Stimulated activated naive CD8-positive, alpha-beta T cell treated with anti-CD3 and anti-CD28 coated beads, Interleukin-15, amount 100 ng/mL, for 72 hours (primary cell): ENCODE measurements around the gene LINC01488.

Experiments
- ATAC-seq: fragments of 150-1000 bp; cut with Tn5 transposase; 2 replicates; pipeline ENCODE4 v1.10.0; 2021; ENCODE audit warnings: mild to moderate bottlenecking, moderate library complexity
- DNase-seq, 2 donors: peaks; one replicate each; pipeline ENCODE4 v3.0.0; 2021 to 2022
- H3K27ac Mint-ChIP-seq, 2 donors: one replicate each; pipeline ENCODE4 v1.8.0; 2022; ENCODE audit warnings: mild to moderate bottlenecking in 2 of 2, mixed read lengths in 2 of 2, moderate library complexity in 2 of 2
- H3K27me3 Mint-ChIP-seq: one replicate; pipeline ENCODE4 v1.8.0; 2022; ENCODE audit warnings: mixed read lengths
- H3K4me1 Mint-ChIP-seq: one replicate; pipeline ENCODE4 v1.8.0; 2022; ENCODE audit warnings: mild to moderate bottlenecking, mixed read lengths
- H3K4me3 Mint-ChIP-seq, 2 donors: one replicate each; pipeline ENCODE4 v1.8.0; 2022; ENCODE audit warnings: mild to moderate bottlenecking in 2 of 2, mixed read lengths in 2 of 2, moderate library complexity in 1 of 2
- H3K9me3 Mint-ChIP-seq, 2 donors: one replicate each; pipeline ENCODE4 v1.8.0; 2022; ENCODE audit warnings: mixed read lengths in 2 of 2

LINC01488 gene

DNA sequence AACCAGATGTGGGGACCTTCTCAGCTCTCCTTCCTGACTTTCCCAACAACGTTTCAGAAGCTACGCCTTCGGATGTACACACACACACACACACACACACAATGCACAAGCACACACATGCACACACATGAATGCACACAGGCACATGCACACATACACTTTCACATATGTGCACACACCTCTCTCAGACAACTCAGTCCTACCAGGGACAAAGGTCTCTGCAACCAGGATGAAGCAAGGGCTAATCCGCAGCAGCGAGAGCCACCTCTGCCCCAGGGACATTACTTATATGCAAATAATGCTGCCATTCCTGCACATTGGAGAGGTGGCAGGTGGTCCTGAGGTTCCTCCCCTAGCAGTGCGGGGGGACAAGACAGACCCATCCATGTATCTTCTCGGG lies 27.4 kb upstream of the LINC01488 start:
- Mint-ChIP-seq H3K27me3 (peaks cover 31% of the 10 kb centered on the region), H3K27ac (no peak overlapping the region), H3K9me3 (peaks cover 11 to 19% of the 10 kb centered on the region in 2 donors), H3K4me1 (no peaks in the 10 kb centered on the region), H3K4me3 (no peak overlapping the region)
- no peak for ATAC-seq
- DNase-seq = no peak

GRCh38 chr11:69455969-69456368 lies 25.5 kb upstream of the LINC01488 start:
- Mint-ChIP-seq H3K4me3 (no peak overlapping the region), H3K9me3 (peaks cover 21 to 33% of the 10 kb centered on the region in 2 donors), H3K27me3 (peaks cover 27% of the 10 kb centered on the region), H3K4me1 (no peaks in the 10 kb centered on the region), H3K27ac (no peak overlapping the region)
- ATAC-seq (no peak), DNase-seq (no peak)

DNA sequence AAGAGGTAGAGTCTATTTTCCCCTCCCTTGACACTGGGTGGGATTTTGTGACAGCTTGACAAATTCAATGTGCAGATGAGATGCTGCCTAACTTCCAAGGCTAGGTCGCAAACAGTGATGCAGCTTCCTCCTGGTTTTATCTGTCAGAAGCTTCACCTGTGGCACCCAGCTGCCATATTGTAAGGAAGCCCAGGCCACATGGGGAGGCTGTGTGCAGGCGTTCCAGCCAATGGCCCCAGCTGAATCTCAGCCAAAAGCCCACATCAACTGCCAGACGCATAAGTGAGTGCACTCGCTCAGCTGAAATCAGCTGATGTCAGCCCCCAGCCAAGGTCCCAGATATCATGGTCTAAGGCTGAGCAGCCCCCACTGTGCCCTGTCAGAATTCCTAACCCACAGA lies 24.8 kb upstream of the LINC01488 start:
- no peak for DNase-seq
- H3K4me3 Mint-ChIP-seq = no peak overlapping the region
- peaks cover 26 to 40% of the 10 kb centered on the region in 2 donors for H3K9me3 Mint-ChIP-seq
- no peak for ATAC-seq
- H3K4me1 Mint-ChIP-seq = no peaks in the 10 kb centered on the region
- H3K27me3 Mint-ChIP-seq = peaks cover 26% of the 10 kb centered on the region
- no peak overlapping the region for H3K27ac Mint-ChIP-seq

GRCh38 chr11:69459848-69460539 lies 21.5 kb upstream of the LINC01488 start:
- Mint-ChIP-seq H3K9me3 (peaks cover 26 to 40% of the 10 kb centered on the region in 2 donors), H3K4me3 (no peak overlapping the region), H3K27me3 (peaks cover 47% of the 10 kb centered on the region), H3K27ac (no peak overlapping the region), H3K4me1 (no peaks in the 10 kb centered on the region)
- DNase-seq = no peak
- no peak for ATAC-seq

DNA sequence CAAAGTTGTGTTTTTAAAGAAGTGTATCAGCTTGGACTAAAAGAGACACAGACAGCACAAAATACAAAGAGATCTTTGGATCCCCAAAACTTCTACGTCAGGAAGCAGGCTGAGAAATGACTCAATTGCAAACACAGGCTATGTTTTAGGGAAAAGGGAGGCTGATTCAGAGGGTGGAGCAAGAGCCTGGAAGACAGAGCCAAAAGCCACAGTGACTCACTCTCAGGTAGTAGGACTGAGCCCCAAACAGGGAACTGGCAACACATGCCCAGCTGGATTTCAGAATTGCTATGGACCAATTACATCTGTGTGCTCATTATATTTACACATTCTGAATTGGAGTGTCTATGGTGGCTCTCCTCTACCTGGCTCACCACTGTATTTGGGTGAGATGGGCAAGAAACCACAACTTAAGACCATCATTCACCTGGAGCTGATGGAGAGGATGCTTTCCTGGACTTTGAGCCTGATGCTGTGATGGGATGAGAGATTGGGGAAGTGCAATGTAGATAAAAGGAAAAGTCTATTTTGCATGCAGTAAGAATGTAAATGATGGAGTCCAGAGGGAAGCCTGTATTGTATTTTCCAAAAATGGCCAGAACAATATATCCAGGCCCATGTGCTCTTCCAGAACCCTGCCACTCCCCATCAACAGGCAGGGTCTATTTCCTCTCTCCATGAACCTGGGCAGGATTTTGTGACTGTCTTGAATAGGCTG lies 20.8 kb upstream of the LINC01488 start:
- DNase-seq (no peak), ATAC-seq (no peak)
- H3K9me3 Mint-ChIP-seq = peaks cover 26 to 40% of the 10 kb centered on the region in 2 donors
- H3K27me3 Mint-ChIP-seq = peaks cover 47% of the 10 kb centered on the region
- no peaks in the 10 kb centered on the region for H3K4me1 Mint-ChIP-seq
- no peak overlapping the region for H3K27ac Mint-ChIP-seq
- no peak overlapping the region for H3K4me3 Mint-ChIP-seq

DNA sequence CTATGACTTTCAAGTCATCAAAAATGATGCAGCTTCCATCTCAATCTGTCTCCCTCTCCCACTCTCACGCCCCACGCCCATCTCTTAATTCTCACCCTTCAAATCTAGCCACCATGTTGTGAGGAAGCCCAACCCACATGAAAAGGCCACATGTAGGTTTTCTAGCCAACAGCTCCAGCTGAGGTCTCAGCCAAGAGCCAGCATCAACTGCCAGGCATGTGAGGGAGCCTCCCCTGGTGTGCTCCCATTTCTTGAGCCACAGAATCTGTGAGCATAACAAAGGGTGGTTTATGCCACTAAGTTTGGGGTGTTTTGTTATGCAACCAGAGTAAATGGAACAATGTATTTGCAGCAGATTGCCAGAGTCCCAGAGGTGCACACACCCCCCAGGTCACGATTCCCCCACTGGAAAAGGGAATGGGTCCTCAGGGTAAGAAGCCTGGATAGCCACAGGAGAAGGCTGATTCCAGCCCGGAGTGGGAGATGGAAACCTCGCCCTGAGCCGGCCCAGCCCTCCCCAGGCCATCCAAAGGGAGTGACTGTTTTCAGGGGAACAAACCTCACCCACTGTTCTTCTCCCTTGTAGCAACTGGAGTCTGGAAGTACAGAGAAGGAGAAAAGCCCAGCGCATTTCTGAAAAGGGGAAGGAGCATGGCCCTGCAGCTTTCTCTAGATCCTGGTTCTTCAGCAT lies 20.0 kb upstream of the LINC01488 start:
- no peak overlapping the region for H3K27ac Mint-ChIP-seq
- no peak for ATAC-seq
- H3K27me3 Mint-ChIP-seq = peaks cover 47% of the 10 kb centered on the region
- H3K9me3 Mint-ChIP-seq = peaks cover 26 to 38% of the 10 kb centered on the region in 2 donors
- no peak for DNase-seq
- no peak overlapping the region for H3K4me3 Mint-ChIP-seq
- no peaks in the 10 kb centered on the region for H3K4me1 Mint-ChIP-seq

DNA sequence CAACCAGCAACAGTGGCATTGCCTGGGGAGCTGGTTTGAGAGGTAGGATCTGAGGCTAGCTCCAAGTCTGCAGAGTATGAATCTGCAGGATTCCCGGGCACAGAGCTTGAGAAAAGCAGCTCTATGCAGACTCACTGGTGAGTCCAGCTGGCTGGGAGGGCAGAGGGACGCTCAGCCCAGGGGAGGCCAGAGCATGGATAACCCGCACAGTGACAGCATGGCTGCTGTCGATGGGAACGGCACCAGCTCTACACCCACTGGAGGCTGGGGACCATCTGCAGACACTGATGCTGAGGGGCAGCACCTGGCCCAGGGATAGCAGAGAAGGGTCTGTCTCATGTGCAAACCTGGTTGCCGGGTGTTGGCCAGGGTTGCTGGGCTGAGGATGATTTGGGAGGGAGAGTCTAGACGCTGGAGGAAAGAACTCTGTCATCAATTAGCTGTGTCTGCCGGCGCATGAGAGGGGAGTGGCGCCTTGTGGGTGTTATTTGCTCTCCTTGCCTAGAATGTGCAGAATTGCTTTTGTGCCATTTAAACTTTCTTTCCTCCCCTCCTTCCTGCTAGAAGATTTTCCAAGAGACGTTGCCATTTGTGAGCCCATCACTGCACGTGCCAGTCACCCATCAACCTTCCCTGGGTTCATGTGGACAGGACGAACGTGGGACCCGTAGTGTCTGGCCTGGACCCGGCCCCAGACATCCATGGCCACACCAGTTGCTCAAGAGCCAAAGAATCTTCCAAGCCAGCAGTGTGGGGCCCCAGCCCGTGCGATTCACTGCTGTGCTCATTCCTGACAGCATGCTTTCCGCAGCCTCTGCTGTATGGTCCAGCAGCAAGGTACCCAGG lies 19.1 kb upstream of the LINC01488 start:
- Mint-ChIP-seq H3K27ac (no peak overlapping the region), H3K4me1 (peaks cover under 1% of the 10 kb centered on the region), H3K27me3 (peaks cover 48% of the 10 kb centered on the region), H3K9me3 (peaks cover 22 to 29% of the 10 kb centered on the region in 2 donors), H3K4me3 (no peak overlapping the region)
- ATAC-seq (no peak), DNase-seq (no peak)

DNA sequence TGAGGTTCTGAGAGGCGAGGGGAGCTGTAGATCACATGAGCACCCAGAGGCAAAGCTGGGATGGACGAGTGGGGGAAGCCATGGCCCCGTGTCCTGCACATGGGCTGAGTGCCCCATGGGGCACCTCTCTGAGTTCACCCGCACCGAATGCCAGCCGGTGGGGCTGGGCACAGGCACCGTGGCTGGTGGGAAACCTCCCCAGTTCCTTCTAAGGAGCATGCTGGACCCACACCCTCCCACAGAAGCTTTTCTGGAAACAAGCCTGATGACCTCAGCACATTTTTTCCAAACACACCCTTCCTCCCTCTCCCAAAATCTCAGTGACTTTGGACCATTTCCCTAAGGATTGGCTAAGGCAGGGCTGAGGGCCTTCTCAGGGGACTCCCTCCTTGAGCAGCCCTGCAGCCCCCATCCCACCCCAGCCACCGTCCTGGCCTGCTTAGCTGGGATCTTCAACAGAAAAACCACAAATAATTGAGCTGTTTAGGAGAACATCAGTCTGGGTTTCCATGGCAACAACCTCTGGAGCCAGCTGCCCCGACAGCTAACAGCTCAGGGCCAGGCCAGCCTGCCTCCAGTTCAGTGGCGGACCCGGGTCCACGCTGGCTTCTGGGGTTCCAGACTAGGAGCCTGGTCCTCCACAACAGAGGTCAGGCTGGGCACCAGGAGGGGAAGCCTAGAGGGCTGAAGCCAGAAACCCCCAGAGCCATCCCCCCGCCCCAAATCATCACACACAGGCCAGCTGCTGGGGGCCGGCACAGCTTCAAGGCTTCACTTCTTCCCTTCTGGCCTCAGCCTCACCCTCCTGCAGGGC lies 18.1 kb upstream of the LINC01488 start:
- Mint-ChIP-seq H3K27me3 (peaks cover 58% of the 10 kb centered on the region), H3K4me3 (no peak overlapping the region)
- no peak for DNase-seq

DNA sequence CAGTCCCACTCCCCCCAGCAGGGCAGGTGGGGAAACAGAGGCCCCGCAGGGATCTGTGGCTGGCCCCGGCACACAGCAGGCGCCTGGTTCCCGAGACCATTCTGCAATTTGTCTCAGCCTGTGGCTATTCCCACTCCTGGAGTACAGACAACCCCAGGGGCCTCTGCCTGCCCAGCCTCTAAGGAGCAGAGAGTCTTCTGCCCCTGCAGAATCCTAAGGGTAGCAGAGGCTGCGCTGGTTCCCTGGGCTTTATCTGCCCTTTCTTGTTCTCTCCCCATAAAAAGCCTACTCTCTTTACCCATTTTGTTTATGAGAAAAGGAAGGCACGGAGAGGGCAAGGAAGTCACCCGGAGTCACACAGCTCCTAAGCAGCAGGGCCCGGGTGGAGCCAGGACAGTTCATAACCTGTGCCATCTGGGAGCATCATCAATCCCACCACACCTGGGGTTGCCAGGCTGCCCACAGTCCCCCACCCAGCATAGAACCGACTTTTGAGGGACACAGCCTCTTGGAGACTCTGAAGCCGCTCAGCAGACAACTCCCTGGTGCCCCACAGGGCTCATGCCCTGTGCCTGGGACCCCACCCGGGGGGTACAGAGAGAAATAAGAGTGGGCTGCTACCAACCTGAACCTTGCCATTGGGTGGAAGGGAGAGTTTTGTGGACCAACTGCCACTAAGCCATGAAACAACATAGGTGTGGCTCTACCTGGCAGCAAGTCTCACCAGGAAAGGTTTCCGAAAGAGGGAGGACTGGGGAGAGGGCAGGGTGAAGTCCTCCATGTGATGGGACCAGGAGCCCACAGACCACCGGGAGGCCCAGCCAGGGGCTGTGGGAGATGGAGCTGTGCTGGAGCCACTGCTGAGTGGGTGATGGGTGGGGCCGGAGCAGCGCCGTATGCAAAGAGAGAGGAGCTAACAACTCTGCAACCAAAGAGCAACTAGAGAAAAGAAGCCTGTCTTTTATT lies 17.2 kb upstream of the LINC01488 start:
- Mint-ChIP-seq H3K27ac (no peak overlapping the region), H3K9me3 (peaks cover 14 to 21% of the 10 kb centered on the region in 2 donors), H3K4me1 (peaks cover 7% of the 10 kb centered on the region), H3K4me3 (no peak overlapping the region), H3K27me3 (peaks cover 65% of the 10 kb centered on the region)
- no peak for DNase-seq
- ATAC-seq = no peak

More for the DNA sequence above, 18.1 kb upstream of the LINC01488 start:
- H3K9me3 Mint-ChIP-seq = peaks cover 14 to 21% of the 10 kb centered on the region in 2 donors
- peaks cover 7% of the 10 kb centered on the region for H3K4me1 Mint-ChIP-seq
- ATAC-seq = no peak
- no peak overlapping the region for H3K27ac Mint-ChIP-seq

DNA sequence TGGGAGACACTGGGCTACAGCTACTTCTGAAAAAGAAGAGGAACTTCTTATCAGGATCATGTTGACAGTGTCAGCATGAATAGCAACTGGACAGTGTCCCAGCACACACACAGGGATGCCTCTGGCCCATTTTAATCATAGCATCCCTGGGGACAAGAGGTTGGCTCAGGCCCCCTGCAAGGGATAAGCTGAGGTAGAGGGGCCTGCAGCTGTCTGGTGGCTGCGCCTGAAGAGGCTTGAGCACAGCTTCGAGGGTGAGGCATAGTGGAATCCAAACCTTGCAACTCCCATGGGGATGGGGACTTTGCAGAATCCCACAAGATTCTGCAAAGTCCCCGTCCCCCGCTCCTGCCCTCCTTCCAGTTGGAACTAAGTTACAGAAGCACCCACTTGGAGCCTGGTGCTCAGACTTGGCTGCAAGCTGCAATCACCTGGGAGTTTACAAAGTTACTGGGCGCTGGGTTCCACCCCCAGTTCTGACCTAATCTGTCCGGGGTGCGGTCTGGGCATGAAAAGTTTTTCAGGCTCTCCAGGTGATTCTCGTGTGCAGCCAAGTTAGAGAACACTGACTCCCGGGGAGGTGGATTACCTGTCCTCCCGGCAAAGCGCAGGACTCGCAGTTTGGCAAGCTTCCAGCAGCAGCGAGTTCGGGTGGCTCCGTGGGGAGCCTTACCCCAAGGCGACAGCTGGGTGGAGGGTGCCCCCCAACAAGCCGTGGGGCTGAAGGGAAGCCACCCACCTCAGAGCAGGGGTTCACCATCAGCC lies 16.0 kb upstream of the LINC01488 start:
- H3K27ac Mint-ChIP-seq = no peak overlapping the region
- peaks cover 7% of the 10 kb centered on the region for H3K4me1 Mint-ChIP-seq

DNA sequence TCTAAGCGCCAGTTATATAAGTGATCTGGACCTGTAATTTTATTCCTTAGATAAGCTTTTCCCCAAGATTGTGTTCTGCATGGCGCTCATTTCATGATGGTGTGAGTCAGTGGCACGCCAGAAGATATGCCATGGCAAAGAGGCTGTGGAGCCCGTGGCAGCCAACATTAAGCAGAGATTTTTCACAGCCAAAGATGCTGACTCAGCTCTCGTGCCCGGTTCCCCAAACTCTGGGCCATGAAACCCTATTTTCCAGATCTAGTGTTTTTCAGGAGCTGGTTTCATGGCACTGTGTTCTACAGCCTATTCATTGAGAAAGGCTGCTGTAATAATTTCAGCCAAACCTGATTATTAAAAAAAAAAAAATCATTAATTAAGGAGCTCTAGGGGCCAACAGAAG lies 15.4 kb upstream of the LINC01488 start:
- Mint-ChIP-seq H3K27me3 (peaks cover 55% of the 10 kb centered on the region), H3K4me1 (peaks cover 7% of the 10 kb centered on the region), H3K27ac (no peak overlapping the region), H3K4me3 (no peak overlapping the region), H3K9me3 (peaks cover 4 to 6% of the 10 kb centered on the region in 2 donors)
- DNase-seq (no peak), ATAC-seq (no peak)

More for the DNA sequence above, 16.0 kb upstream of the LINC01488 start:
- ATAC-seq (no peak), DNase-seq (no peak)
- no peak overlapping the region for H3K4me3 Mint-ChIP-seq
- peaks cover 10 to 13% of the 10 kb centered on the region in 2 donors for H3K9me3 Mint-ChIP-seq
- H3K27me3 Mint-ChIP-seq = peaks cover 56% of the 10 kb centered on the region

DNA sequence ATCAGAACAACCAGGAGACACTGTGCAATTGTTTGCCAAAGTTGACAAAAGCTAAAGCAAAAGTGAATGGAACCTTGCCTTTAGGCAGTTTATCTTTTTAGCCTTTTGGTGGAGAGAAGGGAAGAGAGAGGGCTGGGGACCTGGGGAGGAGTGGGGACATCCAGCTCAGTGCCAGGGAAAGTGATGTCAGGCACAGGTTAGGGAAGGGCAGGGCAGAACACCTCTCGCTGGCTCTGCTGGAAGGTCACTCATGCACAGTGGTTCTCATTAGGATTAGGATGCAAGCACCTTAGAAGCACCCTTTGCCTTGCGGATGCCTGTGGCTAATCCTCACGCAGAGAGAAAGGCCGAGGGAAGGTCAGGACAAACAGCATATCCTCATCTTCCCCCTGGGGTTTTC lies 14.3 kb upstream of the LINC01488 start:
- H3K4me1 Mint-ChIP-seq = peaks cover 7% of the 10 kb centered on the region
- no peak for ATAC-seq
- no peak for DNase-seq
- H3K27me3 Mint-ChIP-seq = peaks cover 56% of the 10 kb centered on the region
- H3K27ac Mint-ChIP-seq = peak overlapping the region in 1 of 2 donors; percentile 48
- no peaks in the 10 kb centered on the region for H3K9me3 Mint-ChIP-seq
- H3K4me3 Mint-ChIP-seq = no peak overlapping the region

GRCh38 chr11:69467646-69468045 lies 13.8 kb upstream of the LINC01488 start:
- Mint-ChIP-seq H3K9me3 (no peaks in the 10 kb centered on the region), H3K4me3 (no peak overlapping the region), H3K27ac (peak overlapping the region in 1 of 2 donors; percentile 26), H3K27me3 (peaks cover 56% of the 10 kb centered on the region), H3K4me1 (peaks cover 7% of the 10 kb centered on the region)
- ATAC-seq (no peak), DNase-seq (no peak)
